ENCODE measurements around the gene GDPGP1. TPM values are rescaled to one million over a fixed set of nuclear protein-coding genes. Genes with fewer than 3 reads are reported as not detected.
"Not testable (repeated sequence)": the region's sequence is repeated elsewhere in the genome, so short reads cannot be mapped to it uniquely, and the experiment has no call there.

The GDPGP1 gene
- total RNA-seq: 1 to 10 TPM; 4.7 to 8.4 (median 5.5) TPM

DNA sequence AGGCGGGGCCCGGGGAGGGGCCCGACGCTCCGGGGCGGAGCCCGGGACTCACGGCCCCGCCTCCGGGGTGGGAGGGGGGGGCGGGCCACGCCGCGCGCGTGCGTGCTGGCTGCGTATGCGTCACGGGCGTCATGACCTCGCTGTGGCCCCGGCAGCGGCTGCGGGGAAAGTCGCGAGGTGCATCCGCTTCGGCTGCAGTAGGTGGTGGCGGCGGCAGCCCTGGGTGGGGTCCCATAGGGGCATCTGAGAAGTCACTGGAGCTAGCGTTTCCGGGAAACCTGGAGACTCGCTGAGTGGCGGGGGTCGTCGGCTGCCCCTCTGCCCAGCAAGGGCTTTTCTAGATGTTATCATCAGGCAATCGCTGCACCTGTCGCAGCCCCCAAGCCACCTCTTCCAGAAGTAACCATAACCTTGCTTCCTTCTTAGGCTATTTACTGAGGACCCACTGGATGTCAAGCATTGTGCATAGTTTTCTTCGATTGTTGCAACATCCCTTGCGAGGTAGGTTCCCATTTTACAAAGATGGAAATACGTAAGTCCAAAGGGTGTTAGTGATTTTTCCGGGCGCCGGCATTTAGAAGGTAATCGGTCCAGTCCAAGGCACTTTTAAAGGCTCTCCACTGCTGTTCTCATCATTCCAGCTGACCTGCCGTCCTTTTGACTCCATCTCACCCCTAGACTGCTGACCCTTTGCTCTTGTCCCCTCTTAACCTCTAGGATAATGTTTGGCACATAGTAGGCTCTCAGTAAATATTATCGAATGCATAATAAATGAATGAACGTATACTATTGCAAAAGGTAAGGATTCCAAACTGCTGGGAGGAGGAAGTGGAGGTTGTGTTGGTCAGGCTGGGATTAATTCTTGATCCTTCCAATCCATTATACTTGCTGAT, at the start of gene GDPGP1:
TSS of gene GDPGP1 (plus strand) at position 114 of the 893 bp plus-strand sequence. CDS start 6,700 bp downstream, outside the sequence.
- H3K36me3 ChIP-seq: peaks cover 0 to 55% (median 4%) of the 10 kb centered on the region in 3 donors
- peak within 1 kb of the TSS; percentile 48 to 89 (median 82) for H3K4me3 ChIP-seq
- intact Hi-C loops (cut with DNase I): no loop called here
- H3K27ac ChIP-seq: peak within 1 kb of the TSS; percentile 90 to 98 (median 96)
- H3K9me3 ChIP-seq: no peaks in the 10 kb centered on the region
- no peaks in the 10 kb centered on the region for H3K27me3 ChIP-seq
- peaks cover 26 to 59% (median 42%) of the 10 kb centered on the region in 3 donors for H3K4me1 ChIP-seq
- peak in 1 of 6 experiments; percentile 2 for TF ChIP-seq CTCF (IDR thresholded peaks at IDR 0.05)
- peak in 2 of 4 donors; percentile 67 to 70 for TF ChIP-seq POLR2A (IDR thresholded peaks at IDR 0.05)
- WGBS, 2 donors: 6% methylated on average over 14 to 24 of the region's 49 CpGs
- peak; percentile 85 for DNase-seq

- Histone ChIP-seq H3K4me3 (peak overlapping the region; percentile 66 to 96 (median 78)), H3K27me3 (peaks cover 0 to 6% (median 0%) of the 10 kb centered on the region in 4 donors), H3K9me3 (no peaks in the 10 kb centered on the region), H3K36me3 (no peaks in the 10 kb centered on the region), H3K27ac (peak overlapping the region; percentile 96 to 99 (median 98)), H3K4me1 (peaks cover 20 to 82% (median 51%) of the 10 kb centered on the region in 3 donors)
- TF ChIP-seq POLR2A (IDR thresholded peaks at IDR 0.05) (peak in 1 of 4 donors; percentile 72), CTCF (IDR thresholded peaks at IDR 0.05) (no peak)
- peak; percentile 34 for DNase-seq
- intact Hi-C loops (cut with DNase I): no loop called here
- WGBS, 2 donors: 11 to 23% methylated on average over 4 to 12 of the region's 67 CpGs
Observed at GRCh38 chr15:90184786-90185704, 49.0 kb upstream of the GDPGP1 start.

DNA sequence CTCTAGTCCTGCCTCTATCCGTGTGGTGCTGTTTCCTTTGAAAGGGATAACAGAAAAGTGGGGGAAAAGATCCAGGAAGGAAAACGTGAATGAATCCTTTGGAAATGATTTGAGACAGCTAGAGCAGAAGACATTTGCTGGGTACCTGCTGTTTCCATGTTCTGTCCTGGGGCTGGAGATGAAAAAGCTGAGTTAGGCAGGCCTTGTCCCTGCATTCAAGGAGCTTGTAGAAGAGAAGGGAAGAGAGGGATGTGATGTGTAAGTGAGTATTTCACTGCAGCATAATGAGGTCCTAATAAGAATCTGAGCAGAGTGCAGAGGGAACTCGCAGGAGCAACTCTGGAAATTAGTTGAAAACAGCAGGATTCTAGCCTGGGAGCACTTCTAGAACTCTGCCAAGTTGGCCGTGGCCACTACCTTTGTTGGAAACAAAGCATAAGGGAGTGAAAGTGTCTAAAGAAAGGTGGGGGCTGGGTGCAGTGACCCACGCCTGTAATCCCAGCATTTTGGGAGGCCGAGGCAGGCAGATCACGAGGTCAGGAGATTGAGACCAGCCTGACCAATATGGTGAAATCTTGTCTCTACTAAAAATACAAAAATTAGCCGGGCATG, 46.6 kb upstream of the GDPGP1 start:
- 24 to 28% methylated on average over 8 of the region's 8 CpGs for WGBS, 2 donors
- Histone ChIP-seq H3K36me3 (no peaks in the 10 kb centered on the region), H3K4me3 (peak overlapping the region in 3 of 4 donors; percentile 14 to 96 (median 84)), H3K9me3 (no peaks in the 10 kb centered on the region), H3K27me3 (peaks cover 0 to 6% (median 0%) of the 10 kb centered on the region in 4 donors), H3K27ac (peak overlapping the region; percentile 92 to 99 (median 97)), H3K4me1 (peaks cover 43 to 100% (median 73%) of the 10 kb centered on the region in 3 donors)
- no peak for DNase-seq
- intact Hi-C loops (cut with DNase I): no loop called here
- TF ChIP-seq CTCF (IDR thresholded peaks at IDR 0.05) (no peak), POLR2A (IDR thresholded peaks at IDR 0.05) (no peak)

- Histone ChIP-seq H3K4me1 (peaks cover 49 to 100% (median 80%) of the 10 kb centered on the region in 3 donors), H3K27ac (peak overlapping the region; percentile 92 to 99 (median 97))
- H3K27me3 ChIP-seq; H3K36me3 ChIP-seq; H3K4me3 ChIP-seq; intact Hi-C loops (cut with DNase I); H3K9me3 ChIP-seq; DNase-seq: not testable (repeated sequence)
- 69 to 77% methylated on average over 6 to 7 of the region's 7 CpGs for WGBS, 2 donors
Observed at GRCh38 chr15:90188065-90188464, 45.9 kb upstream of the GDPGP1 start.
